Measurements from ENCODE around the gene TMEM134. TPM values are rescaled to one million over a fixed set of nuclear protein-coding genes. Genes with fewer than 3 reads are reported as not detected.
"Not testable (repeated sequence)": the region's sequence is repeated elsewhere in the genome, so short reads cannot be mapped to it uniquely, and the experiment has no call there.

TMEM134 gene, protein sequence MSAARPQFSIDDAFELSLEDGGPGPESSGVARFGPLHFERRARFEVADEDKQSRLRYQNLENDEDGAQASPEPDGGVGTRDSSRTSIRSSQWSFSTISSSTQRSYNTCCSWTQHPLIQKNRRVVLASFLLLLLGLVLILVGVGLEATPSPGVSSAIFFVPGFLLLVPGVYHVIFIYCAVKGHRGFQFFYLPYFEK
- polyA plus RNA-seq (ENCODE audit: low read depth in 6 of 6) = 100 to 1,000 TPM; 183 to 250 (median 221) TPM

DNA sequence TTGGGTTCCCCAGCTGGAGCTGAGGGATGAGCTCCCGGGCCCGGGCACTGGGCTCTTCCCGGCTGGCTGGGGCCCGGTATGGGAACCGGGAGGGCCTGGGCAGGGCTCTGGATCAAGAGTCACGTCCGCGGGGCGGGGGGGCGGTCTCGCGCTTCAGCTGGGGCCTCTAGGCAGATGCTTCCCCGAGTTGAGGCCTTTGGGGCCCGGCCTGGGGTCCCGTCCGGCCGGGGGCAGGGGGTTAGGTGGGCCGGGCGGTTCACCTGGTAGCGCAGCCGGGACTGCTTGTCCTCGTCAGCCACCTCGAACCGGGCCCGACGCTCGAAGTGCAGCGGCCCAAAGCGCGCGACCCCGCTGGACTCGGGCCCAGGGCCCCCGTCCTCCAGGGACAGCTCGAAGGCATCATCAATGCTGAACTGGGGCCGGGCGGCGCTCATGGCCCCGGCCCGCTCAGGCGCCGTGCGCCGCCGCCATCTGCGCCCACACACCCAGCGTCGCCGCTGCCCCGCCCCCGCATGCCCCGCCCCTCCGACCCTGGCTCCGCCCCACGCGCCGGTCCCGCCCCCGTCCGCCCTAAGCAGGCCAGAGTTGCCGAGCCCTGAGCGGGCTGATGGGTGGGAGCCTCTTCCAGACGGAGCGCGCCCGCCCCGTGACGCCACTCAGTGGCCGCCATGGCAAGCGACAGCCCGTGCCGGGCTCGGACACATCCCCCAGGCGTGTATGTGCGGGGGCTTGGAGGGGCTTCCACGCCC is at the start of gene TMEM134:
TSS of gene TMEM134 (minus strand) at position 493 of the 749 bp plus-strand sequence. CDS start at position 434, 59 bp downstream.
- peak within 1 kb of the TSS; percentile 39 to 94 (median 90) for H3K27ac Mint-ChIP-seq
- H3K27me3 Mint-ChIP-seq = no peaks in the 10 kb centered on the region
- ATAC-seq (ENCODE audit: low read depth in 2 of 2) (peak; percentile 70 to 73), DNase-seq (peak; percentile 84)
- peaks cover 39 to 54% (median 49%) of the 10 kb centered on the region in 3 donors for H3K4me1 Mint-ChIP-seq
- H3K4me3 Mint-ChIP-seq = peak within 1 kb of the TSS; percentile 89 to 97 (median 94)
- H3K36me3 Mint-ChIP-seq = no peaks in the 10 kb centered on the region
- H3K9me3 Mint-ChIP-seq = no peaks in the 10 kb centered on the region

DNA sequence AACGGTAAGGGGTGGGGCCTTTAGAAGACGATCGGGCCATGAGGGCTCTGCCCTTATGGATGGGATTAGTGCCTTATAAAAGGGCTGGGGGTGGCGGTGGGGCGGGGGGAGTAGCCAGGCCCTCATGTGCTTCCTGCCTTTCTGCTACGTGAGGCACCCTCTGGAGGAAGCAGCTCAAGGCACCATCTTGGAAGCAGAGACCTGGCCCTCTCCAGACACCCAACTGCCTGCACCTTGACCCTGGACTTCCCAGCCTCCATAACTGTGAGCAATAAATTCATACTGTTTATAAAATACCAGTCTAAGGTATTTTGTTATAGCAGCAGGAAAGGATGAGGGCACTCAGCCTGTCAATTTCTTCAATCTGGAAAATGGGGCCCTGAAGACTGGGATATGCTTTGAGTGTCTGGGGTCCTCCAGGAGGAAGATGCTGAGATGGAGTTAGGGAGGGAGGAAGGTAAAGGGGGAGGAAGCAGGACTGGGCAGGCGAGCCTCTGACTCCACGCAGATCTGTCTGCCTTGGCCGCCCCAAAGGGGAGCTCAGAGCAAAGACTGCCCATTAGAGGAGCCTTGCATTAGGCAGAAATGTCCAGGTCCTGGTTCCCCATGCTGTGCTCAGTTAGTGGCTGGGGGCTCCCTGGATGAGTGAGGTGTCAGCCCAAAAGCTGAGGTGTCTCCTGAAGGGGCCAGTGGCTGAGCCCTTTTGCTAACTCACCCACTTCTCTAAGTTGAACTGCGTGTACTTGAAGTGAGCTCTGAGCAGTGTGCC is 48.9 kb upstream of the TMEM134 start:
- H3K4me1 Mint-ChIP-seq = no peaks in the 10 kb centered on the region
- H3K9me3 Mint-ChIP-seq = no peaks in the 10 kb centered on the region
- ATAC-seq (ENCODE audit: low read depth in 2 of 2) = no peak
- H3K4me3 Mint-ChIP-seq = no peak overlapping the region
- no peak for DNase-seq
- H3K27me3 Mint-ChIP-seq = peaks cover 6 to 36% (median 22%) of the 10 kb centered on the region in 3 donors
- H3K27ac Mint-ChIP-seq = no peak overlapping the region
- no peaks in the 10 kb centered on the region for H3K36me3 Mint-ChIP-seq

GRCh38 chr11:67516806-67517205 is 47.8 kb upstream of the TMEM134 start:
- Mint-ChIP-seq H3K4me1 (no peaks in the 10 kb centered on the region), H3K9me3 (no peaks in the 10 kb centered on the region), H3K27me3 (peaks cover 6 to 45% (median 16%) of the 10 kb centered on the region in 3 donors), H3K27ac (no peak overlapping the region), H3K4me3 (no peak overlapping the region), H3K36me3 (no peaks in the 10 kb centered on the region)
- DNase-seq (no peak), ATAC-seq (ENCODE audit: low read depth in 2 of 2) (no peak)

DNA sequence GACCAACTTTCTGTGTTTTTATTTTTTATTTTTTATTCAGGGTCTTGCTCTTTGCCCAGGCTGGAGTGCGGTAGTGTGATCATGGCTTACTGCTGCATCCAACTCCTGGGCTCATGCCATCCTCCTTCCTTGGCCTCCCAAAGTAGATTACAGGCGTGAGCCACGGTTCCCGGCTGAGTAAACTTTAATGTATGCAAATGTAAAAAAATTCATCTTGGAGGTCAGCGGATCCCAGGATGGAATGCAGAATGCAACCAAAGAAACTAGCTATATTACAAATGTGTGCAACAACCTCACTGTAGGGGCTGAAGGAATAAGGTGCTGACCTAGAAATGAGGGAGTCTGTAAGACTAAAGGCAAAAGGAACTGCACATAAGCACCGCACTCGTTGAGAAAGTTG is 45.1 kb upstream of the TMEM134 start:
- Mint-ChIP-seq H3K9me3 (peaks cover 0 to 1% (median 0%) of the 10 kb centered on the region in 7 donors), H3K4me3 (no peak overlapping the region)

DNA sequence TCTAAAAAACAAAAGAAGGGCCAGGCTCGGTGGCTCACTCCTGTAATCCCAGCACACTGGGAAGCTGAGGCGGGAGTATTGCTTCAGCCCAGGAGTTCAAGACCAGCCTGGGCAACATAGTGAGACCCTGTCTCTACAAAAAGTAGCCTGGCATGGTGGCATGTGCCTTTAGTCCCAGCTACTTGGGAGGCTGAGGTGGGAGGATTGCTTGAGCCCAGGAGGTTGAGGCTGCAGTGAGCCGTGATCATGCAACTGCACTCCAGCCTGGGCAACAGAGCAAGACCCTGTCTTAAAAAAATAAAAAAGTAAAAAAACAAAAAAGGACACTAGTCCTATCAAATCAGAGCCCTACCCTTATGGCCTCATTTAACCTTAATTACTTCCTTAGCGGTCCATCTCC is 42.5 kb upstream of the TMEM134 start:
- H3K9me3 Mint-ChIP-seq; H3K27ac Mint-ChIP-seq; ATAC-seq (ENCODE audit: low read depth in 2 of 2); H3K36me3 Mint-ChIP-seq; DNase-seq: not testable (repeated sequence)
- Mint-ChIP-seq H3K27me3 (peaks cover 9 to 37% (median 11%) of the 10 kb centered on the region in 3 donors), H3K4me3 (peak overlapping the region in 1 of 8 donors; percentile 96), H3K4me1 (peaks cover 13 to 22% (median 22%) of the 10 kb centered on the region in 3 donors)

More for the DNA sequence above, 45.1 kb upstream of the TMEM134 start:
- Mint-ChIP-seq H3K36me3 (no peaks in the 10 kb centered on the region), H3K27ac (no peak overlapping the region), H3K4me1 (peaks cover 1 to 5% (median 3%) of the 10 kb centered on the region in 3 donors), H3K27me3 (peaks cover 11 to 50% (median 15%) of the 10 kb centered on the region in 3 donors)
- ATAC-seq (ENCODE audit: low read depth in 2 of 2) = no peak
- no peak for DNase-seq

- ATAC-seq (ENCODE audit: low read depth in 2 of 2) (no peak), DNase-seq (no peak)
- peaks cover 24 to 35% (median 34%) of the 10 kb centered on the region in 3 donors for H3K4me1 Mint-ChIP-seq
- peaks cover 0 to 1% (median 0%) of the 10 kb centered on the region in 7 donors for H3K9me3 Mint-ChIP-seq
- H3K27ac Mint-ChIP-seq = peak overlapping the region in 4 of 6 donors; percentile 66 to 99 (median 94)
- peaks cover 0 to 26% (median 11%) of the 10 kb centered on the region in 3 donors for H3K27me3 Mint-ChIP-seq
- H3K4me3 Mint-ChIP-seq = peak overlapping the region in 3 of 8 donors; percentile 50 to 96 (median 92)
- H3K36me3 Mint-ChIP-seq = no peaks in the 10 kb centered on the region
Observed at GRCh38 chr11:67510023-67510345, 40.9 kb upstream of the TMEM134 start.

GRCh38 chr11:67508486-67509121 is 39.6 kb upstream of the TMEM134 start:
- Mint-ChIP-seq H3K27me3 (peaks cover 0 to 19% (median 6%) of the 10 kb centered on the region in 3 donors), H3K4me1 (peaks cover 30 to 41% (median 36%) of the 10 kb centered on the region in 3 donors), H3K27ac (peak overlapping the region; percentile 98 to 100 (median 99)), H3K4me3 (peak overlapping the region; percentile 87 to 96 (median 94)), H3K36me3 (no peaks in the 10 kb centered on the region), H3K9me3 (peaks cover 0 to 1% (median 0%) of the 10 kb centered on the region in 7 donors)
- ATAC-seq (ENCODE audit: low read depth in 2 of 2) (peak; percentile 51 to 54), DNase-seq (peak; percentile 100)

DNA sequence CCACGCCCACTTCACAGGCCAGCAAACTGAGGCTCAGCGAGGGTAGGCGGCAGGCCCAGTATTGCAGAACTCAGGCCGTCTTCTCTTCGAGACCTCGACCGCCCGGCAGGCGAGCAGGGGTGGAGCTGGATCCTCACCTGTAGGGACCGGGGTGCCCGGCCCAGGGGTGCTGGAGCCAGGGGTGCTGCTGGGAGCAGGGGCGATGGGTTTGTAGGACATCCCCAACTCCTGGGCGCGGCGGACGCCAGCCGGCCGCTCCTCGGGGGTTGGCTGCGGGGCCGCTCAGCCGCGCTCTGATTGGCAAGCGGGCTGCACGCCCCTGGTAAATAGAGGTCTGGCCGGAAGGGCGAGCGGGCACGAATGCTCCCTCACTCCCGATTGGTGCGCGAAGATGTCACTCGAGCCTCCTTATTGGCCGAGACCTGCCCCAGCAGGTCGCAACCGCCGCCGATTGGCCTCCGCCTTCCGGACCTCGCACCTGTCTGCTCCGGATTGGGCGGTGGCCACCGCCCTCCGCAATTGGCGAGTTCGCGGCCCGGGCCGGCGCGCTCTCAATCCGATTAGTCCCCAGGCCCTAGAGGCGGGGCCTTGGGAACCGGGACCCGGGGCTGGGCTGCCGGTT is 38.9 kb upstream of the TMEM134 start, which contains the start of gene CDK2AP2:
TSS of gene CDK2AP2 (minus strand) at position 299 of the 622 bp plus-strand sequence. CDS start at position 219, 80 bp downstream.
- Mint-ChIP-seq H3K36me3 (no peaks in the 10 kb centered on the region), H3K4me1 (peaks cover 35 to 46% (median 43%) of the 10 kb centered on the region in 3 donors), H3K27me3 (peaks cover 0 to 19% (median 6%) of the 10 kb centered on the region in 3 donors), H3K4me3 (peak within 1 kb of the TSS; percentile 87 to 96 (median 94)), H3K9me3 (peaks cover 0 to 1% (median 0%) of the 10 kb centered on the region in 7 donors), H3K27ac (peak within 1 kb of the TSS; percentile 98 to 100 (median 99))
- peak; percentile 72 to 74 for ATAC-seq (ENCODE audit: low read depth in 2 of 2)
- peak; percentile 95 for DNase-seq

DNA sequence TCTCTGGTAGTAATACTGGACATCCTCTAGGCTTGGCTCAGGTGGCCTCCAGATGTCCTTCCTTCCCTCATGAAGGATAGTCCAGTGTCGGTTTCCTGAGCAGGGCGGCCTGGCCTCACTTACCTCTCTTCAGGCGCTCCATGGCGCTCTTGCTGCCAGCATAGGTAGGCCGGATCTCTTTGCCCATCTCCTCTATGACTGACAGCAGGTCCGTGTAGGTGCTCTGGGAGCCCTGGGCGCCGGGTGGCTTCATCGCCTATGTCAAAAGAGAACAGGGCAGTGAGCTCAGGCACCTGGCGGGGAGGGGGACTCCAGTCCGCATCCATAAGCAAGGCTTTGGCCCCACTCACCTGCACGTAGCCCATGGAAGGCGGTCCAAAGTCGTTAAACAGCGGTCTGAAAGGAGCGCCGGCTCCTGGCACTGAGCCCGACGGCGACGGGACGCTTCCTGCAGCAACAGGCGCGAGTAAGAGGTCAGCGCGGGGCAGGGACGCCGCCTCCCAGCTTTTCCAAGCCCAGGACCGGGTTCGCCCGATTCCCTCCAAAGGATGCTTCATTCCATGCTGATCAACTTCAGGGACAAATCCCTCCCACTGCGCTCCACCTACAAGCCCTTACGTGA is 38.3 kb upstream of the TMEM134 start:
- no peak for ATAC-seq (ENCODE audit: low read depth in 2 of 2)
- H3K36me3 Mint-ChIP-seq = no peaks in the 10 kb centered on the region
- peaks cover 0 to 1% (median 0%) of the 10 kb centered on the region in 7 donors for H3K9me3 Mint-ChIP-seq
- peak; percentile 11 for DNase-seq
- H3K4me3 Mint-ChIP-seq = peak overlapping the region; percentile 87 to 96 (median 94)
- peak overlapping the region; percentile 7 to 99 (median 90) for H3K27ac Mint-ChIP-seq
- H3K27me3 Mint-ChIP-seq = peaks cover 0 to 12% (median 6%) of the 10 kb centered on the region in 3 donors
- peaks cover 39 to 48% (median 48%) of the 10 kb centered on the region in 3 donors for H3K4me1 Mint-ChIP-seq

- ATAC-seq (ENCODE audit: low read depth in 2 of 2) = no peak
- peaks cover 0 to 1% (median 0%) of the 10 kb centered on the region in 7 donors for H3K9me3 Mint-ChIP-seq
- no peaks in the 10 kb centered on the region for H3K36me3 Mint-ChIP-seq
- peak overlapping the region; percentile 92 to 96 (median 94) for H3K4me3 Mint-ChIP-seq
- H3K4me1 Mint-ChIP-seq = peaks cover 39 to 48% (median 48%) of the 10 kb centered on the region in 3 donors
- peak overlapping the region; percentile 97 to 99 (median 98) for H3K27ac Mint-ChIP-seq
- peaks cover 0 to 9% (median 6%) of the 10 kb centered on the region in 3 donors for H3K27me3 Mint-ChIP-seq
- DNase-seq = no peak
Observed at GRCh38 chr11:67506426-67507051, 37.5 kb upstream of the TMEM134 start.

- H3K4me3 Mint-ChIP-seq = peak overlapping the region; percentile 87 to 96 (median 94)
- H3K27me3 Mint-ChIP-seq = peaks cover 0 to 2% (median under 1%) of the 10 kb centered on the region in 3 donors
- H3K36me3 Mint-ChIP-seq = peaks cover 5 to 6% of the 10 kb centered on the region in 2 donors
- H3K4me1 Mint-ChIP-seq = peaks cover 39 to 54% (median 51%) of the 10 kb centered on the region in 3 donors
- peak overlapping the region; percentile 97 to 99 (median 98) for H3K27ac Mint-ChIP-seq
- peak; percentile 39 to 40 for ATAC-seq (ENCODE audit: low read depth in 2 of 2)
- H3K9me3 Mint-ChIP-seq = peaks cover 0 to 1% (median 0%) of the 10 kb centered on the region in 7 donors
- DNase-seq = peak; percentile 85
Observed at GRCh38 chr11:67505605-67506396, 36.8 kb upstream of the TMEM134 start.
